ENCODE results near the gene PLEKHG5. TPM values are rescaled to one million over a fixed set of nuclear protein-coding genes. Genes with fewer than 3 reads are reported as not detected.

PLEKHG5 gene
- total and polyA plus RNA-seq, 4 donors = 0.28 to 1.9 (median 1.1) TPM

- H3K27me3 ChIP-seq (ENCODE audit: control insufficient read depth in 4 of 4, insufficient read depth in 4 of 4, low read length in 3 of 4) = no peaks in the 10 kb centered on the region
These were observed 43.4 kb downstream of the PLEKHG5 start for GRCh38 chr1:6447818-6448748.

DNA sequence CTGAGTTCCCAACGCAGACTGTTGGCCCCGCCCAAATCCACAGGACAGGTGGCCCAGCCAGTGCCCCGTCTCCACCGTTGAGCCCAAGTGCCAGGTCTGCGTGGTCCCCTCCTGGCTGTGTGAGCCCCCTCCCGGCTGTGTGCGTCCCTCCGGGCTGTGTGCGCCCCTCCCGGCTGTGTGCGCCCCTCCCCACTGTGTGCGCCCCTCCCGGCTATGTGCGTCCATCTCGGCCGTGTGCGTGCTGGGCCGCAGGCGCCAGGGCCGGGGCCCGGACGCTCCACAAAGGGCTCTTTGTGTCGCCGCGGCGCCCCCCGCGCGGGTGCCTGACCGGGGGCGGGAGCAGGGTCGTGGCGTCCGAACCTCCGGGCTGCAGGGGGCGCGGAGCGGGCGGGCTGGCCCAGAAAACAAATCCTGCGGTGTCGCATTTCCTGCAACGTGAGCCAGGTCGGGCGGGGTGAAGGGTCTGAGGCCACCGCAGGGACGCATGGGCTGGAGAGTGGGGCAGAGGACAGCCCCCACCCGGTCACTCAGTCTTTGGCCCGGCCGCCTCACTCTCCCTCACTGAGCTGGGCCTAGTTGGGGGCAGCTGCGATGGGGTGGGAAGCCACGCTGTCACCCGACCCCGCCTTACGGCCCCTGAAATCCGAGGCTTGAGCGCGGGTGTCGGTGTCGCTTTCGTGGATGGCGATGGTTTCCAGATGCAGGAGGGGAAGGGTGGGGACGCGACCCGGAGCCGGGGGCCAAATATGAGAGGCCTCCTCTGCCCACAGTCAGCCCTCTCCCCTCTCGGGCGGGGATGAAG lies 44.2 kb downstream of the PLEKHG5 start:
- no peak for TF ChIP-seq TAF1 (conservative IDR thresholded peaks at IDR 0.05)
- TF ChIP-seq NR2F2 (IDR thresholded peaks at IDR 0.05) = no peak
- no peak for TF ChIP-seq JUND (IDR thresholded peaks at IDR 0.05)
- TF ChIP-seq MAX (IDR thresholded peaks at IDR 0.05) = no peak
- no peak for TF ChIP-seq EGR1 (IDR thresholded peaks at IDR 0.05; ENCODE audit: low read depth in 2 of 2)
- H3K27me3 ChIP-seq (ENCODE audit: control insufficient read depth in 4 of 4, insufficient read depth in 4 of 4, low read length in 3 of 4) = no peaks in the 10 kb centered on the region
- peak overlapping the region; percentile 70 to 76 for H3K27ac ChIP-seq (ENCODE audit: low read depth in 1 of 2, low read length in 2 of 2)
- H3K36me3 ChIP-seq (ENCODE audit: control insufficient read depth in 4 of 4, insufficient read depth in 3 of 4, low read depth in 1 of 4, low read length in 3 of 4) = no peaks in the 10 kb centered on the region
- peaks cover 31 to 66% (median 46%) of the 10 kb centered on the region in 4 donors for H3K4me1 ChIP-seq (ENCODE audit: control insufficient read depth in 4 of 4, insufficient read depth in 4 of 4, low read length in 3 of 4)
- no peaks in the 10 kb centered on the region for H3K9me3 ChIP-seq (ENCODE audit: control insufficient read depth in 4 of 4, low read length in 3 of 4)
- no peak overlapping the region for H3K9ac ChIP-seq (ENCODE audit: low read depth in 1 of 2, low read length in 2 of 2)
- 2% methylated on average over 67 of the region's 67 CpGs for WGBS
- no peak for DNase-seq (ENCODE audit: low spot score)
- peak overlapping the region in 2 of 3 donors; percentile 32 to 55 for H3K4me3 ChIP-seq (ENCODE audit: low read depth in 1 of 3, low read length in 3 of 3)

More at GRCh38 chr1:6447818-6448748, 43.4 kb downstream of the PLEKHG5 start:
- DNase-seq (ENCODE audit: low spot score) = no peak
- peaks cover 34 to 75% (median 52%) of the 10 kb centered on the region in 4 donors for H3K4me1 ChIP-seq (ENCODE audit: control insufficient read depth in 4 of 4, insufficient read depth in 4 of 4, low read length in 3 of 4)
- no peaks in the 10 kb centered on the region for H3K9me3 ChIP-seq (ENCODE audit: control insufficient read depth in 4 of 4, low read length in 3 of 4)
- H3K9ac ChIP-seq (ENCODE audit: low read depth in 1 of 2, low read length in 2 of 2) = no peak overlapping the region
- peak overlapping the region in 2 of 3 donors; percentile 41 to 55 for H3K4me3 ChIP-seq (ENCODE audit: low read depth in 1 of 3, low read length in 3 of 3)
- peak; percentile 25 for TF ChIP-seq CTCF (IDR thresholded peaks at IDR 0.05; ENCODE audit: low read depth, low read length, missing input control)
- TF ChIP-seq FOXA2 (IDR thresholded peaks at IDR 0.05) = no peak
- TF ChIP-seq HNF4G (IDR thresholded peaks at IDR 0.05) = no peak
- no peak for TF ChIP-seq RAD21 (IDR thresholded peaks at IDR 0.05)
- peak; percentile 34 for TF ChIP-seq SP1 (IDR thresholded peaks at IDR 0.05)
- peak overlapping the region; percentile 70 to 76 for H3K27ac ChIP-seq (ENCODE audit: low read depth in 1 of 2, low read length in 2 of 2)
- H3K36me3 ChIP-seq (ENCODE audit: control insufficient read depth in 4 of 4, insufficient read depth in 3 of 4, low read depth in 1 of 4, low read length in 3 of 4) = no peaks in the 10 kb centered on the region
- 2% methylated on average over 68 of the region's 68 CpGs for WGBS

GRCh38 chr1:6446665-6447015 lies 44.8 kb downstream of the PLEKHG5 start:
- Histone ChIP-seq H3K27ac (ENCODE audit: low read depth in 1 of 2, low read length in 2 of 2) (peak overlapping the region; percentile 70 to 76), H3K36me3 (ENCODE audit: control insufficient read depth in 4 of 4, insufficient read depth in 3 of 4, low read depth in 1 of 4, low read length in 3 of 4) (no peaks in the 10 kb centered on the region), H3K4me1 (ENCODE audit: control insufficient read depth in 4 of 4, insufficient read depth in 4 of 4, low read length in 3 of 4) (peaks cover 31 to 61% (median 44%) of the 10 kb centered on the region in 4 donors), H3K9ac (ENCODE audit: low read depth in 1 of 2, low read length in 2 of 2) (no peak overlapping the region), H3K27me3 (ENCODE audit: control insufficient read depth in 4 of 4, insufficient read depth in 4 of 4, low read length in 3 of 4) (no peaks in the 10 kb centered on the region), H3K4me3 (ENCODE audit: low read depth in 1 of 3, low read length in 3 of 3) (peak overlapping the region in 2 of 3 donors; percentile 32 to 55), H3K9me3 (ENCODE audit: control insufficient read depth in 4 of 4, low read length in 3 of 4) (no peaks in the 10 kb centered on the region)
- WGBS = 29% methylated on average over 4 of the region's 4 CpGs
- no peak for DNase-seq (ENCODE audit: low spot score)
- TF ChIP-seq FOXA1 (IDR thresholded peaks at IDR 0.05) (no peak), FOXA2 (IDR thresholded peaks at IDR 0.05) (no peak), REST (IDR thresholded peaks at IDR 0.05) (no peak), MAX (IDR thresholded peaks at IDR 0.05) (no peak), EGR1 (IDR thresholded peaks at IDR 0.05; ENCODE audit: low read depth in 2 of 2) (no peak), NR2F2 (IDR thresholded peaks at IDR 0.05) (no peak), SP1 (IDR thresholded peaks at IDR 0.05) (no peak), RXRA (IDR thresholded peaks at IDR 0.05) (no peak), JUND (IDR thresholded peaks at IDR 0.05) (no peak), HNF4G (IDR thresholded peaks at IDR 0.05) (no peak), GABPA (IDR thresholded peaks at IDR 0.05 in 1 of 2, conservative IDR thresholded peaks at IDR 0.05 in 1 of 2) (no peak), TAF1 (conservative IDR thresholded peaks at IDR 0.05) (no peak), ZBTB33 (IDR thresholded peaks at IDR 0.05) (no peak)
- TF ChIP-seq, protein P1, sequence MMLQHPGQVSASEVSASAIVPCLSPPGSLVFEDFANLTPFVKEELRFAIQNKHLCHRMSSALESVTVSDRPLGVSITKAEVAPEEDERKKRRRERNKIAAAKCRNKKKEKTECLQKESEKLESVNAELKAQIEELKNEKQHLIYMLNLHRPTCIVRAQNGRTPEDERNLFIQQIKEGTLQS (IDR thresholded peaks at IDR 0.05) = no peak
